Globus pallidus (tissue), 1 donor: ENCODE measurements around the gene RASSF8.

Experiments used
- DNase-seq: peaks from one replicate; pipeline ENCODE4 v3.0.0-alpha.2; 2015; ENCODE audit warnings: low spot score

The RASSF8 gene

DNA sequence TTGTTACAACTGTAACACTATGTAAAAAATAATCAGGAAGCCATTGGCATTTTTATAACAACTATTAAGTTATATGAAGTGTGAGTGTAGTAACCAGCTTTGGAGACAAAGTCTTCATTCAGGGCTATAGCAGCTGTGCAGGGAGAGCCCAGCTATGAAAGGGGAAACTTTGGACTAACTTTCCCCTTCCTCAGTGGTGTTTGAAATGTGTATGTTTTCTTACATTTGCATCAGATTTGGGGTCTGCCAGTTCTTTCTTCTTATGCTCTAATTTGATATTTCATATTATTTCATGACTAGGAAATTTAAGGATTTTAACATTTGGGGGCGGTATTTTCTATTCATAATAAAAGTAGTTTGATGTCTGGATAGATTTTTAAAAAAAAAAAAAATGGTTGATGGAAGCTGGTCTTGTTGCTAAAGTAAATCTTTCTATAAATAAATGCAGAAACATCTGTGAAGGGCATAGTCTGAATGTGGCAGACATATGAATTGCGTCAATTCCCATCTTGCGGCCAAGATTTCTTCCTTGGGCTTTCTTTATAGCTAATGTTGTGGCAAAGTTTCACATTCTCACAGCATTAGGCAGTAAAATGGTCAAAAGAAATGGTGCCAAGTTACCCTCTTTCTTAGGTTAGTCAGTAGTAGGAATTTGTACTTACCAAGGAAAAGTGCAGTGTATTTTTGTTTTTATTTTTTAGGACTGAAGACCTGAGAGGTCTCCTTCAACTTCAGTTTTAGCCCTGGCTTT lies 35.6 kb downstream of the RASSF8 start:
- DNase-seq = no peak

DNA sequence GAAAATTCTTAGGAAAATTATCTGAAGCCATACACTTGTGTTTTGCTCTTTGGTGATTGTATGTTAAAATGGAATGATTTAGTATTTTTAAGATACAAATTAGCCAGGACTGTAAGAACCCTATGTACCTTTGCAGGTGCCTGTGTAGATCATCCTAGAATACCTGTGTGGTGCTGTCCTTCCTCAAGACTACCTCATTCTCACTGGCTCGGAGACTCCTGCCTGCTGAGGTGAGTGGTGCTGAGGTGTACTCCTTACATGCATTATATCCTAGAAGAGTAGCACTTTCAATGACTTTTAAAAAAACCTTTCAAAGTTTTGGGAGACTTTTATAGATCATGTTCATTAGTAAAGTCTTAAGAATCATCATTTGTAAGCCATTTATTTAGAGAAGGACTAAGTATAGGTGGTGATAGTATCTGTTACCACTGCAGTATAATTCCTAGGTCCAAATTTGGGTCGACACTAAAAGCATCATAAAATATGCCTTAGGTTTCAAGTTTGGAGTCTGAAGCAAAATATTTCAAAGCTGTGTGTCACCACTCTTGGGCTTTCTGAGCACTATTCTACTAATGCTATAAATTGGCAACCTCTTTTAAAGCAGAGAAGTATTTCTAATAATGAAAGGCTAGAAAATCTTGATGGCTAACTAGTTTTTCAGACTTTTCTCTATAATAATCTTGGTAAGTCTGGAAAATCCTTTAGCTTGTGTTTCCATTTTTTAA lies 36.6 kb downstream of the RASSF8 start:
- DNase-seq = no peak

GRCh38 chr12:25995906-25996305 lies 37.4 kb downstream of the RASSF8 start:
- DNase-seq = no peak

- no peak for DNase-seq
These were observed 38.2 kb downstream of the RASSF8 start for GRCh38 chr12:25996677-25997076.

- no peak for DNase-seq
These were observed 38.9 kb downstream of the RASSF8 start for GRCh38 chr12:25997201-25997963.

DNA sequence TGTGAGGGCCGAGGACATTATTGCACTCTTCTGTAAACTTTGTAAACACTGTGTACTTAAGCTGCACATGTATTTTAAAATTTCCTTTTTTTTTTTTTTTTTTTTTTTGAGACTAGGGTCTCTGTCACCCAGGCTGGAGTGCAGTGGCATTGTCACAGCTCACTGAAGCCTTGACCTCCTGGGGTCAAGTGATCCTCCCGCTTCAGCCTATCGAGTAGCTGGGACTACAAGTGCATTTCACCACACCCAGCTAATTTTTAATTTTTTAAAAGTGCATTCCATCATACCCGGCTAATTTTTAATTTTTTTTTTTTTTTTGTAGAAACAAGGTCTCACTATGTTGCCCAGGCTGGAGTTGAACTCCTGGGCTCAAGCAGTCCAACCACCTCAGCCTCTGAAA lies 42.4 kb downstream of the RASSF8 start:
- DNase-seq = no peak

DNA sequence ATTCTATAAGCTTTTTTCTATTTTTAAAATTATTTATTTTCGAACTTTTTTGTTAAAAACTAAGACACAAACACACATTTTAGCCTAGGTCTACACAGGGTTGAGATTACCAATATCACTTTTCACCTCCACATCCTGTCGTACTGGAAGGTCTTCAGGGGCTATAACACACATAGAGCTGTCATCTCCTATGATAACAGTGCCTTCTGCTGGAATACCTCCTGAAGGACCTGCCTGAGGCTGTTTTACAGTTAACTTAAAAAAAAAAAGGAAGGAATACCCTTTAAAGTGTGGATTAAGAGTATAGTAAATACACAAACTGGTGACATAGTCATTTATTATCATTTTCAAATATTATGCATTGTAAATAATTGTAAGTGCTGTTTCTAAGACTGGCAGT lies 43.0 kb downstream of the RASSF8 start:
- DNase-seq = no peak

GRCh38 chr12:26003065-26003464 lies 44.6 kb downstream of the RASSF8 start:
- DNase-seq = no peak

DNA sequence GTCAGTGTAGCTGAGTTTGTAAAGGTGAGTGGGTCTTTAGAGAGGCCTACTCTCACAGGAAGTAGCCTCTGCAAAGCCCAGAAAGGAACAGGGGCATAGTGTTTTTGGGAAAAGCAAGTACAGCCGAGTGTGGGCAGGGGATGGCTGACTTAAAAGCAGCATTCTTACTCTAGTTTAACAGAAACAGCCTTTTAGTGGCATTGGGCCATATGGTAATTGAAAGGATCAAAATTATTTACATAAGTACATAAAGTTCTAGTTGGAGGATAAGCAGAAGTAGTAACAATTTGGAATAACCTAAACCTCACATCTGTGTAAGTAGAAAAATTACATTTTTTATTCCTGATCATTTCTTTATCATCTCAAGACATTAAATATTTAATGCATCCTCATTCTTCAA lies 49.1 kb downstream of the RASSF8 start:
- DNase-seq = no peak

- no peak for DNase-seq
These were observed 51.1 kb downstream of the RASSF8 start for GRCh38 chr12:26009593-26009992.

- DNase-seq = no peak
These were observed 51.9 kb downstream of the RASSF8 start for GRCh38 chr12:26010293-26010821.

DNA sequence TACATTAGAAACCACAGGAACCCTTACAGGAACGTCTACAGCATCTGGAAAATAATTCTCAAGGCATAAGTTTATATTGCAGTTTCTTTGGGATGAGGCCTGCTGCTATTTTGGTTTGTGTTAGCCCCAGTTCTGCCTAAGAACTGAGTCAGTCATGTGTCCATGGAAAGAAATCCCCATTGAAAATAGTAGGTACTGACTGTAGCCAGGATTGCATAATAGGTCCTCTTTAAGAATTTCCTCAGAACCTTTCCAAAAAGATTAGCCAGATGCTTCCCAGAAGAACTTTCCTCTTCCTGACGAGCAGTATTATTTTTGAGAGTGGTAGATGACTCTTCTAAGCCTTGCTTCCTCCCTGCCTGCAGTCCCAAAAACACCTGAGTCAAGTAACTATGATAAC lies 52.6 kb downstream of the RASSF8 start:
- no peak for DNase-seq

- no peak for DNase-seq
These were observed 55.6 kb downstream of the RASSF8 start for GRCh38 chr12:26014085-26014484.

- no peak for DNase-seq
These were observed 58.0 kb downstream of the RASSF8 start for GRCh38 chr12:26016516-26016915.

- no peak for DNase-seq
These were observed 59.2 kb downstream of the RASSF8 start for GRCh38 chr12:26017484-26018211.

DNA sequence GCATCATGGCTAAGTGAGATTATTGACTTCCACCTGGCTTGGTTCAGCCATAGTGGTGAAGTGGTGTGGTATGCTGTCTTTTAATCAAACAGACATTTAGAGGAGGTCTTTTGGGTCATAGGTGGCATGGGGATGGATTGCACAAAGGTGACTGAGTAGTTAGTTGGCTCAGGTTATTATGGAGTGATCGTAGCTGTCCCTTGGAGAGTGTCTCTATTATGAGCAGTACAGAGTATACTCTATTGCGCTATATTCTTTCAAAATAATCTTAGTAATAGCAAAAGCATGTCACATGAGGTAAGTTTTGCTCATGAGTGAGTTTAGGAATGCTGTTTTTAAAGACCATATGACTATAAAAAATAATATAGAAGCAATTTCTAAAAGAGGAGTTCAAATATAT lies 60.4 kb downstream of the RASSF8 start:
- DNase-seq = no peak

DNA sequence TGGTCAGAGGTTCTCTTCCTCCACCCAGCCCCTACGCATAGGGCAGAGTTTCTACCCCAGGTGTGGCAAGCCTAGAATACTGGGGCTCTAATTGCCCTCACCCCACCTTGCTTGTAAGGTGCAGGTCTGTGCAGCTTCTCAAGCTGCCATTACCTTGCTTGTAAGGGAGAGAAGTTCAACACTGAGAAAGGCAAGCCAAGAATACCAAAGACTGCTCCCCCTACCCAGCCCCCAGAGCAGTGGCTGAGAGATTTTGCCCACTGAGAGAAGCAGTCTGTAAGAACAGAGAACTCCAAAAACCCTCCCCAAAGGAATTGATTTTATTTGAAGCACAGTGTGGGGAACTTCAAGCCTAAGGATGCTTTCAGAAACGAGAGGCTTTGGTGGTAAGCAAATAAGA lies 63.1 kb downstream of the RASSF8 start:
- no peak for DNase-seq

- no peak for DNase-seq
These were observed 63.6 kb downstream of the RASSF8 start for GRCh38 chr12:26022043-26022442.

DNA sequence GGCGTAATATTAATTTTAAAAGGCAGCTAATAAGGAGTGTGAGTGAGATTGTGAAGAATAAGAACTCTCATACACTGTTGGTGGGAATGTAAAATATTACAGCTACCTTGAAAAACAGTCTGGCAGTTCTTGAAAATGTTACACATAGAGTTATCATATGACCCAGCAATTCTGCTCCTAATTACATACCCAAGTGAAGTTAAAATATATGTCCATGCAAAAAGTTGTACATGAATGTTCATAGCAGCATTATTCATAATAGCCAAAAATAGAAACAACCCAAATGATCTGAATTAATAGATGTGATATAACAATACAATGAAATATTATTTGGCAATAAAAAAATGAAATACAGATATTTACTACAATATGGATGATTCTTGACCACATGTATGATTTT lies 68.2 kb downstream of the RASSF8 start:
- no peak for DNase-seq

- DNase-seq = no peak
These were observed 68.9 kb downstream of the RASSF8 start for GRCh38 chr12:26027401-26027800.

- DNase-seq = peak; percentile 75
These were observed 70.7 kb downstream of the RASSF8 start for GRCh38 chr12:26028953-26029735.
